Measurements from ENCODE around the gene CCDC83.

- TF ChIP-seq CTCF (IDR thresholded peaks at IDR 0.05) (no peak), EZH2 (IDR thresholded peaks at IDR 0.05) (no peak)
Measured at GRCh38 chr11:85813721-85814120, 41.5 kb upstream of the CCDC83 start.

Data from neural progenitor cell (in vitro differentiated cells).